ENCODE results near the gene ISOC2. TPM values are rescaled to one million over a fixed set of nuclear protein-coding genes. Genes with fewer than 3 reads are reported as not detected.

ISOC2 gene
- total and polyA plus RNA-seq, 9 of the 15 experiments (the other 6 are each of a cell fraction or from before 2014, with no cell fraction given), result 1.2 to 229 (median 58.3) TPM

DNA sequence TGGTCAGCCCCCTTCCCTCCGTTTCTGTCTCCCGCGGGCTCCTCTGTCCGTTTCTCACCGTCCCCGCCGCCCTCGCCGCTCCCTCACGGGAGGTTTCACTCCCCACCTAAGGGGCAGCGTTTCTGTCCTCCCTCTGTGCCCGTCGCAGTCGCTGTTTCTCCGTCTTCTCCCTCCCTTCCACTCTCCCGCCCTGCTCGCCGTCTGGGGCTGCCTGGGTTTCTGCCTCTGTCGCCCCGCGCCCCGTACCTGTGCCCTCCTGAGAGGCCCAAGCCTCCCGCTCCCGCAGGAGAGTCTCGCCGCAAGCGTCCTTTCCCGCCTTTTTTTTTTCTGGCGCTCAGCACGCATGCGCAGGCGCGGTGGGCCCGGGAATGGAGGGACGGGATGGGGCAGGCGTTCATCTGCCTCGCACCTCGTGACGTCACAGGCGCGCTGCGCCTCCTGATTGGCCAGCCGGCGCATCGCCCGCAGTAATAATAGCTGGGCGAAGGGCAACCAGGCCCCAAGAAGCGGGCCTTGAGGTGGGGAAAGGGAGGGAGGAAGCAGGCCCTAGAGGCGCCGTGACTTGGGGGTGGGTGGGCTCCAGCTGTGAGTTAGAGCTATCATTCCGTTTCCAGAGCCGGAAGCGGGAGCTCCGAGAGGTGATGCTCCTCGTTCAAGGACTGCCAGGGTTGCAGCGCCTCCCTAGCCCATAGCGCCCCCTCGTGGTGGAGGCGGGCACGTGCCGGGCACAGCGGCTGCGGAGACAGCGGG lies 42.2 kb upstream of the ISOC2 start (continued):
- TF ChIP-seq PCBP1 (IDR thresholded peaks at IDR 0.05; ENCODE audit: low read depth, low read length, poor library complexity, severe bottlenecking), result no peak
- peak; percentile 92 for TF ChIP-seq BHLHE40 (IDR thresholded peaks at IDR 0.05; ENCODE audit: low read length)
- no peak for TF ChIP-seq RBM34 (IDR thresholded peaks at IDR 0.05; ENCODE audit: borderline replicate concordance, insufficient read depth, low read length)
- no peak for TF ChIP-seq PHF20 (IDR thresholded peaks at IDR 0.05; ENCODE audit: partially characterized antibody)
- peak; percentile 97 for TF ChIP-seq ZBTB1 (CRISPR knock-in tag; IDR thresholded peaks at IDR 0.05; ENCODE audit: borderline replicate concordance, low read depth)
- TF ChIP-seq CBX5 (IDR thresholded peaks at IDR 0.05; ENCODE audit: borderline replicate concordance, low read depth), result 0 out of 2 replicates have a peak, but pooled peaks have one; percentile 37
- TF ChIP-seq ILF3 (IDR thresholded peaks at IDR 0.05; ENCODE audit: borderline replicate concordance), result no peak
- no peak for TF ChIP-seq ZNF696 (CRISPR knock-in tag; conservative IDR thresholded peaks at IDR 0.05)
- TF ChIP-seq MLLT1 (IDR thresholded peaks at IDR 0.05), result 0 out of 4 replicates have a peak, but pooled peaks of 1 of the 2 experiments have one; percentile 15
- TF ChIP-seq SIRT6 (IDR thresholded peaks at IDR 0.05; ENCODE audit: low read depth, low read length), result no peak
- TF ChIP-seq HCFC1 (IDR thresholded peaks at IDR 0.05; ENCODE audit: low read depth, low read length), result no peak
- TF ChIP-seq RBM17 (IDR thresholded peaks at IDR 0.05; ENCODE audit: borderline replicate concordance, low read depth, low read length), result no peak
- no peak for TF ChIP-seq ZSCAN29 (IDR thresholded peaks at IDR 0.05)
- TF ChIP-seq ZNF445 (CRISPR knock-in tag; IDR thresholded peaks at IDR 0.05; ENCODE audit: low read depth), result no peak
- TF ChIP-seq, protein P1, sequence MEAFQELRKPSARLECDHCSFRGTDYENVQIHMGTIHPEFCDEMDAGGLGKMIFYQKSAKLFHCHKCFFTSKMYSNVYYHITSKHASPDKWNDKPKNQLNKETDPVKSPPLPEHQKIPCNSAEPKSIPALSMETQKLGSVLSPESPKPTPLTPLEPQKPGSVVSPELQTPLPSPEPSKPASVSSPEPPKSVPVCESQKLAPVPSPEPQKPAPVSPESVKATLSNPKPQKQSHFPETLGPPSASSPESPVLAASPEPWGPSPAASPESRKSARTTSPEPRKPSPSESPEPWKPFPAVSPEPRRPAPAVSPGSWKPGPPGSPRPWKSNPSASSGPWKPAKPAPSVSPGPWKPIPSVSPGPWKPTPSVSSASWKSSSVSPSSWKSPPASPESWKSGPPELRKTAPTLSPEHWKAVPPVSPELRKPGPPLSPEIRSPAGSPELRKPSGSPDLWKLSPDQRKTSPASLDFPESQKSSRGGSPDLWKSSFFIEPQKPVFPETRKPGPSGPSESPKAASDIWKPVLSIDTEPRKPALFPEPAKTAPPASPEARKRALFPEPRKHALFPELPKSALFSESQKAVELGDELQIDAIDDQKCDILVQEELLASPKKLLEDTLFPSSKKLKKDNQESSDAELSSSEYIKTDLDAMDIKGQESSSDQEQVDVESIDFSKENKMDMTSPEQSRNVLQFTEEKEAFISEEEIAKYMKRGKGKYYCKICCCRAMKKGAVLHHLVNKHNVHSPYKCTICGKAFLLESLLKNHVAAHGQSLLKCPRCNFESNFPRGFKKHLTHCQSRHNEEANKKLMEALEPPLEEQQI (IDR thresholded peaks at IDR 0.05), result no peak
- TF ChIP-seq RAD51 (IDR thresholded peaks at IDR 0.05; ENCODE audit: borderline replicate concordance, low read depth), result no peak
- TF ChIP-seq HNRNPLL (IDR thresholded peaks at IDR 0.05; ENCODE audit: low read depth, low read length, poor library complexity, severe bottlenecking), result no peak
- peak; percentile 87 for TF ChIP-seq CTBP1 (IDR thresholded peaks at IDR 0.05; ENCODE audit: borderline replicate concordance)
- TF ChIP-seq, protein P2, sequence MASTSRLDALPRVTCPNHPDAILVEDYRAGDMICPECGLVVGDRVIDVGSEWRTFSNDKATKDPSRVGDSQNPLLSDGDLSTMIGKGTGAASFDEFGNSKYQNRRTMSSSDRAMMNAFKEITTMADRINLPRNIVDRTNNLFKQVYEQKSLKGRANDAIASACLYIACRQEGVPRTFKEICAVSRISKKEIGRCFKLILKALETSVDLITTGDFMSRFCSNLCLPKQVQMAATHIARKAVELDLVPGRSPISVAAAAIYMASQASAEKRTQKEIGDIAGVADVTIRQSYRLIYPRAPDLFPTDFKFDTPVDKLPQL (IDR thresholded peaks at IDR 0.05; ENCODE audit: extremely low read depth, insufficient read length), result no peak
- TF ChIP-seq RBBP5 (IDR thresholded peaks at IDR 0.05; ENCODE audit: borderline replicate concordance, insufficient read depth, low read length, poor library complexity, severe bottlenecking), result no peak
- no peak for TF ChIP-seq KDM5B (IDR thresholded peaks at IDR 0.05; ENCODE audit: insufficient replicate concordance, low read depth, low read length)
- no peak for TF ChIP-seq ZNF23 (CRISPR knock-in tag; IDR thresholded peaks at IDR 0.05)
- peak; percentile 79 for TF ChIP-seq SMC3 (conservative IDR thresholded peaks at IDR 0.05; ENCODE audit: insufficient read depth, low read depth, low read length)
- TF ChIP-seq MYNN (IDR thresholded peaks at IDR 0.05), result no peak
- TF ChIP-seq MYNN (CRISPR knock-in tag; IDR thresholded peaks at IDR 0.05), result no peak
- TF ChIP-seq ZNF354B (CRISPR knock-in tag; IDR thresholded peaks at IDR 0.05), result no peak
